HEK293 (cell line): ENCODE results near the gene LGALS3BP.

Source experiments
- CTCF ChIA-PET: fragments of 350-600 bp; formaldehyde crosslinking; extraction: SDS; loops from one replicate; lab custom pipeline; 2021; ENCODE audit warnings: antibody characterized with exemption; lab: Yijun Ruan, JAX
- POLR2A ChIA-PET: fragments of 300-600 bp; formaldehyde crosslinking; extraction: SDS; loops from one replicate; lab custom pipeline; 2020; ENCODE audit warnings: antibody characterized with exemption, inconsistent platforms; lab: Yijun Ruan, JAX
- H3K27ac ChIP-seq: fragments of 200-500 bp; sonication (Bioruptor generic); 2 replicates; pipeline ENCODE4 v1.5.1; 2014; ENCODE audit warnings: low read depth, low read length, control low read depth, inconsistent platforms; ENCODE audit errors: extremely low read depth
- H3K36me3 ChIP-seq, 2 experiments: fragments of 200-500 bp in 1 of 2; sonication (Bioruptor generic) in 1 of 2; 1 replicate in 1 of 2; 2 replicates in 1 of 2; pipeline ENCODE4 v1.5.1; 2014 to 2017; ENCODE audit warnings: inconsistent platforms in 2 of 2, low read length in 2 of 2; ENCODE audit not compliant: control insufficient read depth in 2 of 2, insufficient read depth in 1 of 2
- H3K4me1 ChIP-seq: fragments of 200-500 bp; sonication (Bioruptor generic); 2 replicates; pipeline ENCODE4 v1.5.1; 2014; ENCODE audit warnings: mild to moderate bottlenecking, low read length, inconsistent platforms; ENCODE audit not compliant: control insufficient read depth, insufficient read depth
- H3K4me3 ChIP-seq: 2 replicates; pipeline ENCODE4 v1.5.1; 2011; ENCODE audit warnings: low read depth, mild to moderate bottlenecking, control low read depth, low read length, moderate library complexity
- H3K9me3 ChIP-seq: fragments of 200-500 bp; sonication (Bioruptor generic); 2 replicates; pipeline ENCODE4 v1.5.1; 2014; ENCODE audit warnings: low read depth, low read length, inconsistent platforms; ENCODE audit not compliant: control insufficient read depth, insufficient read depth
- BCL11B ChIP-seq: fragments of 450-650 bp; formaldehyde crosslinking; IDR thresholded peaks from 2 replicates; pipeline ENCODE4 v1.5.1; 2016; ENCODE audit warnings: low read depth, missing biosample characterization, missing genetic modification characterization
- EGR2 ChIP-seq: fragments of 450-650 bp; formaldehyde crosslinking; IDR thresholded peaks from 2 replicates; pipeline ENCODE4 v1.5.1; 2016; ENCODE audit warnings: low read depth, missing biosample characterization, missing genetic modification characterization
- KLF10 ChIP-seq: fragments of 450-650 bp; IDR thresholded peaks from 2 replicates; pipeline ENCODE4 v1.5.1; 2018; ENCODE audit warnings: missing biosample characterization, mild to moderate bottlenecking, missing genetic modification characterization
- MZF1 ChIP-seq: fragments of 450-650 bp; formaldehyde crosslinking; IDR thresholded peaks from 2 replicates; pipeline ENCODE4 v1.5.1; 2017; ENCODE audit warnings: missing biosample characterization, missing genetic modification characterization, borderline replicate concordance
- SALL2 ChIP-seq: fragments of 450-650 bp; formaldehyde crosslinking; IDR thresholded peaks from 2 replicates; pipeline ENCODE4 v1.5.0; 2017; ENCODE audit warnings: missing biosample characterization, mild to moderate bottlenecking, missing genetic modification characterization, borderline replicate concordance
- SCRT2 ChIP-seq: fragments of 450-650 bp; formaldehyde crosslinking; IDR thresholded peaks from 2 replicates; pipeline ENCODE4 v1.5.1; 2016; ENCODE audit warnings: missing biosample characterization, missing genetic modification characterization
- TSHZ1 ChIP-seq: fragments of 450-650 bp; formaldehyde crosslinking; IDR thresholded peaks from 2 replicates; pipeline ENCODE4 v1.5.1; 2016; ENCODE audit warnings: missing biosample characterization, missing genetic modification characterization, borderline replicate concordance
- WT1 ChIP-seq: fragments of 450-650 bp; formaldehyde crosslinking; IDR thresholded peaks from 2 replicates; pipeline ENCODE4 v1.5.1; 2016; ENCODE audit warnings: missing biosample characterization, missing genetic modification characterization
- ZBTB17 ChIP-seq: fragments of 450-650 bp; formaldehyde crosslinking; IDR thresholded peaks from 2 replicates; pipeline ENCODE4 v1.5.1; 2016; ENCODE audit warnings: missing biosample characterization, missing genetic modification characterization
- ZBTB48 ChIP-seq: fragments of 450-650 bp; formaldehyde crosslinking; IDR thresholded peaks from 2 replicates; pipeline ENCODE4 v1.5.1; 2016; ENCODE audit warnings: missing biosample characterization, missing genetic modification characterization
- ZBTB7A ChIP-seq: fragments of 450-650 bp; formaldehyde crosslinking; IDR thresholded peaks from 2 replicates; pipeline ENCODE4 v1.5.1; 2016; ENCODE audit warnings: low read depth, missing biosample characterization, missing genetic modification characterization
- ZBTB8A ChIP-seq: fragments of 450-650 bp; formaldehyde crosslinking; IDR thresholded peaks from 2 replicates; pipeline ENCODE4 v1.5.1; 2016; ENCODE audit warnings: missing biosample characterization, missing genetic modification characterization
- ZNF10 ChIP-seq: fragments of 450-650 bp; formaldehyde crosslinking; IDR thresholded peaks from 2 replicates; pipeline ENCODE4 v1.5.1; 2017; ENCODE audit warnings: missing biosample characterization, missing genetic modification characterization
- ZNF140 ChIP-seq: fragments of 450-650 bp; formaldehyde crosslinking; IDR thresholded peaks from 2 replicates; pipeline ENCODE4 v1.5.1; 2016; ENCODE audit warnings: missing biosample characterization, missing genetic modification characterization
- ZNF174 ChIP-seq: fragments of 450-650 bp; formaldehyde crosslinking; IDR thresholded peaks from 2 replicates; pipeline ENCODE4 v1.5.0; 2017; ENCODE audit warnings: missing biosample characterization, mild to moderate bottlenecking, missing genetic modification characterization
- ZNF175 ChIP-seq: fragments of 450-650 bp; formaldehyde crosslinking; IDR thresholded peaks from 2 replicates; pipeline ENCODE4 v1.5.1; 2016; ENCODE audit warnings: missing biosample characterization, missing genetic modification characterization
- ZNF366 ChIP-seq: fragments of 450-650 bp; formaldehyde crosslinking; conservative IDR thresholded peaks from 2 replicates; pipeline ENCODE4 v1.5.1; 2016; ENCODE audit warnings: missing biosample characterization, missing genetic modification characterization
- ZNF398 ChIP-seq: fragments of 450-650 bp; formaldehyde crosslinking; IDR thresholded peaks from 2 replicates; pipeline ENCODE4 v1.5.1; 2017; ENCODE audit warnings: missing biosample characterization, missing genetic modification characterization
- ZNF449 ChIP-seq: fragments of 450-650 bp; formaldehyde crosslinking; IDR thresholded peaks from 2 replicates; pipeline ENCODE4 v1.5.1; 2017; ENCODE audit warnings: missing biosample characterization, mild to moderate bottlenecking, missing genetic modification characterization, moderate library complexity
- ZNF501 ChIP-seq: fragments of 450-650 bp; formaldehyde crosslinking; IDR thresholded peaks from 2 replicates; pipeline ENCODE4 v1.5.1; 2016; ENCODE audit warnings: missing biosample characterization, missing genetic modification characterization
- ZNF580 ChIP-seq: fragments of 450-650 bp; formaldehyde crosslinking; IDR thresholded peaks from 2 replicates; pipeline ENCODE4 v1.5.1; 2016; ENCODE audit warnings: missing biosample characterization, missing genetic modification characterization
- ZSCAN30 ChIP-seq: fragments of 450-650 bp; IDR thresholded peaks from 2 replicates; pipeline ENCODE4 v1.5.1; 2018; ENCODE audit warnings: missing biosample characterization, mild to moderate bottlenecking, missing genetic modification characterization, moderate library complexity

The LGALS3BP gene

GRCh38 chr17:79023886-79024771 lies 44.4 kb upstream of the LGALS3BP start, which contains the start of gene C1QTNF1 (continued):
- TF ChIP-seq MZF1 (tag by site-specific recombination) = no peak
- peak; percentile 90 for TF ChIP-seq ZNF449 (tag by site-specific recombination)
- TF ChIP-seq ZSCAN30 (tag by site-specific recombination) = peak; percentile 88
- peak; percentile 23; the same call in 1 of the 2 replicates for TF ChIP-seq ZNF501 (tag by site-specific recombination)
- no peak for TF ChIP-seq ZNF140
- TF ChIP-seq SCRT2 (tag by site-specific recombination) = peak; percentile 96
- no peak for TF ChIP-seq BCL11B (tag by site-specific recombination)
- TF ChIP-seq WT1 (tag by site-specific recombination) = peak; percentile 72
- TF ChIP-seq ZNF366 = peak; percentile 73
- peak; percentile 40 for TF ChIP-seq ZBTB8A (tag by site-specific recombination)
- TF ChIP-seq ZNF174 (tag by site-specific recombination) = no peak
- TF ChIP-seq ZNF580 (tag by site-specific recombination) = no peak
- TF ChIP-seq ZNF175 (tag by site-specific recombination) = no peak
- TF ChIP-seq ZBTB48 (tag by site-specific recombination) = peak; percentile 72; the same call in 1 of the 2 replicates
- no peak for TF ChIP-seq SALL2 (tag by site-specific recombination)
- peak; percentile 58 for TF ChIP-seq ZNF398 (tag by site-specific recombination)
- TF ChIP-seq KLF10 = no peak
- TF ChIP-seq EGR2 = peak; percentile 80
- TF ChIP-seq ZBTB7A (tag by site-specific recombination) = no peak; the same call in 1 of the 2 replicates
- 0 out of 2 replicates have a peak, but pooled peaks have one; percentile 21 for TF ChIP-seq ZNF10 (tag by site-specific recombination)
- TF ChIP-seq, all 188 proteins: peak for 43

GRCh38 chr17:79023180-79023705 lies 43.5 kb upstream of the LGALS3BP start:
- no peaks in the 10 kb centered on the region for H3K9me3 ChIP-seq
- ChIA-PET CTCF (interaction anchor here (0.6 to 11.1 kb wide), 7 partner anchors 11 to 1187 kb away, joined by 3 to 122 read pairs (median 5); no protein-coding TSS in a partner anchor), POLR2A (interaction anchor here (0.9 kb wide), 1 partner anchor 13 kb away, joined by 3 read pairs; no protein-coding TSS in a partner anchor)
- no peak overlapping the region; the same call in 1 of the 2 replicates for H3K27ac ChIP-seq
- TF ChIP-seq ZBTB17 (tag by site-specific recombination) (no peak), TSHZ1 (tag by site-specific recombination) (no peak)
- no peaks in the 10 kb centered on the region for H3K36me3 ChIP-seq
- H3K4me1 ChIP-seq = peaks cover 41% of the 10 kb centered on the region
- no peak overlapping the region for H3K4me3 ChIP-seq
